ENCODE measurements around the gene RGS11.
A peak's percentile ranks its signal among the peaks of the same experiment; 100 is the strongest.
"Not testable (repeated sequence)": the region's sequence is repeated elsewhere in the genome, so short reads cannot be mapped to it uniquely, and the experiment has no call there.

Gene RGS11

DNA sequence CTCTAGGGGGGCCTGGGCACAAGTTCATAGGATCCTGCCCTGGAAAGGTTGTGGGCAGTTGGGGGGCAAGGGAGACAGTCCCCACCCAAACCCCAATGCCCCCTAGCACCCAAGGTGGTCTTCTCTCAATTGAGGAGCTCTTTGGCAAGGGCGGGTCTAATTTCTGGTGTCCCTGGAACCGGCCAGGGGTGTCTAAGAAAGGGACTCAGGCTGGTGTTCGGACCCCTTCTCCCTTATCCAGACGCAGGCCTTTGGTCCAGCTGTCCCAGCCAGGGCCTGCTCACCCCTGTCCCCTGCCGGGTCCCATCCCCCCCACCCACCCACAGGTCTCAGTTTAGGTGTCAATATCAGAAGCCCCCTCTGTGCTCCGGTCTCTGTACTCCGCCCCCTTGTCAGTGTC is 3.8 kb upstream of the RGS11 start:
- DNase-seq: no peak

- DNase-seq: no peak
Observed at GRCh38 chr16:278863-279366, 3.2 kb upstream of the RGS11 start.

DNA sequence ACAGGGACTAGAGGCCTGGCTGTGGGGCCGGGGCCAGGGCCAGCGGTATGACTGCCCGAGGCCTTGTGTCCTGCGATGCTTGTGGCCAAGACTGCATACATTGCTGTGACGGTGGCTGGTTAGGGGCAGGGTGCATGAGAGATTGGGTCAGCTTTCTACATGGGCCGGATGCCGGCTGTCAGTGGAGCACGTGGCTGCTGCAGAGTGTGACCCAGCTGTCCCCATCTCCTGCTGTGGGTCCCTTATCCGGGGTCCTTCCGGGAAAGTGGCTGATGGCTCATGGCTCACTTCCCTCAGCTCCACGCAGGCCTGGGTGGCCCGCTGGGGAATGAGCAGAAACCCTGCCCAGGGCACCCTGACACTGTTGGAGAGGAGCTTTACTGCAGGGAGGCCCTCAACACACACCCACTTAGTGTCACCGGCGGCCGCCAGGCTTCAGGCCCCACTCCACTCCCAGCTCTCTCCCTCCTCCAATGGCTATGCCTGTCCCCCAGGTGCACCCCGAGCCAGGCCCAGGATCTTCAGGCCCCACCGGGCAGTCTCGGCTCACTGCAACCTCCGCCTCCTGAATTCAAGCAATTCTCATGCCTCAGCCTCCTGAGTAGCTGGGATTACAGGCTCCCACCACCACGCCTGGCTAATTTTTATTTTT is 808 bp upstream of the RGS11 start:
- no peak for DNase-seq

- DNase-seq: peak; percentile 37
Observed at GRCh38 chr16:275041-275641, 603 bp downstream of the RGS11 start.

GRCh38 chr16:273547-274421 is 2.0 kb downstream of the RGS11 start:
- no peak for DNase-seq

DNA sequence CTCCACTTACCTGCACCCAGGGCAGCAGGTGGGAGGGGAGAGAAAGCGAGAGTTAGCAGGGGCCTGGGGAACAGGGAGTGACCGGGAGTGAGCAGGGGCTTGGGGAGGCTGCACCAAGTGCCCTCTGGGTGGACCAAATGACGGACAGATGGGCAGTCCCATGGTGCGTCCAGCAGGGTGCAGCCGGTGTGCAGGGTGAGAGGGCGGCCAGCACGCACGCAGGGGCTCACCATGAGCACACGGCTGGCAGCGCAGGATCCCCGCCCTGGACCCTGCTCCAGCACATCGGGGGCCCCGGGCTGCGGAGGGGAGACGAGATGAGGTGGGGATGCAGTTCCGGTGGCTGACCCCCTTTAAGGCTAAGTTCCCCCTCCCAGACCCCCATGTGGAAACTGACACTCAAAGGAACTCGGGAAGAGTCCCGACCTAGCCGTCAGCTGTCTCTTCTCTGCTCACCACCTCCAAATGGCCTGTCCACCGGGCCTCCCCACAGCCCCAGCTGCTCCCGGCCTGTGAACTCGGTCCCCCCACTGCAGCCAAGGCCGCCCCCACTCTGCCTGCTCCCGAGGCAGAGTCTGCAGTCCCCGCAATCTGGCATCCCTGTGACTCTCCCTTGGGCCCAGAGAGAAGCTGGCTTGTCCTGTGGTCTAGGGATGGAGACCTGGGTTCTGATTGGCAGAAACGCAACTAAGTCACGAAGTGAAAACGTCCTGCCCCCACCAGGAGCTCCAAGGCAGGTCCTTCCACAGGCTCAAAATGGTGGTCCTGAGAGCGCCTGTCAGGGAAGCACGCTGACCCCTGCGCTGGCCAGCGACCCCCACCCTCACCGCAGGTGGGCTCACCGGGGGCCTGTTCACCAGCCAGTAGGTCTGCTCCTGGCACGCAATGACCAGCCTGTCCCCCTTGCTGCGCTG is 2.9 kb downstream of the RGS11 start:
- DNase-seq: no peak

DNA sequence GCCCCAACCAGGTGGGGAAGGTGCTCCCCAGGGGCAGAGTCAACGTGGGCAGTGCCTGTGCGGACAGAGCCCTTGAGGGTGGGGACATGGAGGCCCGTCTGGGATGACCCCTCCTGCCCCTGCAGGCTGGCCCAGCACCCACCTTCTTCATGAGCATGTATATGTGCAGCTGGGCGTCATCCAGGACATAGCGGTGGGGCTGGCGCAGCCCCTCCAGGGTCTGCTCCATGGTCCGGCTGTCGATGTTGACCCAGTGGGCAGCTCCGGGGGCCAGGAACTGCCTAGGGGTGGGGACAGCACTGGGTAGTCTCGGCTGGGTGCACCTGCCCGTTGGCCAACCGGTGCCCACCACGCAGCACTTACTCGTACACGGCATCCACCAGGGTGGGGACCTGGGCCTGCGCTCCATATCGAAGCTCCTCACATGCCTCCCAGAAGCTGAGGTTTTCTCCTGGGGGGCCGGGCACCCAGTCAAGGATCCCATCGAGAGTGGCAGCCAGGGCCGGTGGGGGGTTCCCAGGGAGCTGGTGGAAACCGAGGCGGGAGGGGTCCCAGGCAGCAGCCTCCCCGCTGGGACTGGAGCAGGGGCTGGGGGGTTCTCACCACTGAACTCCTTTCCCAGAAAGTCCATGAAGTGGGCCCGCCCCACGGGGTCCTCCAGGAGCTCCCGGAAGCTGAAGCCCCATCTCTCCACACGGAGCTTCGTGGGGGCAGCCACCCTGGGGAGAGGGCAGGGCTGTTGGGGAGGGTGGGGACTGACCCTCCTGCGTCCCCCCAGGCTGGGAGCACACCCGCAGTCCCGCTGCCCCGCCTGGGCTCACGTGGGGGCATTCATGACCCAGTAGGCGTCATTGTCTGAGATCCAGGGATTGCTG is 5.1 kb downstream of the RGS11 start:
- no peak for DNase-seq

GRCh38 chr16:269061-269796 is 6.5 kb downstream of the RGS11 start:
- DNase-seq: no peak

- no peak for DNase-seq
Observed at GRCh38 chr16:268141-269053, 7.3 kb downstream of the RGS11 start.

DNA sequence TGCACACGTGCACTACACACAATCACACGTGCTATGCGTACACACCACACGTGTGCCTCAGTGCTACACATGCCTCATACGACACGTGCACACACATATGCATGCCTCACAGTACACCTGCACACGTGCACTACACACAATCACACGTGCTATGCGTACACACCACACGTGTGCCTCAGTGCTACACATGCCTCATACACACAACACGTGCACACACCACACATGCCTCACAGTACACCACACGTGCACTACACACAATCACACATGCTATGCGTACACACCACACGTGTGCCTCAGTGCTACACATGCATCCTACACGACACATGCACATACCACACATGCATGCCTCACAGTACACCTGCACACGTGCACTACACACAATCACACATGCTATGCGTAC is 8.2 kb downstream of the RGS11 start:
- DNase-seq: not testable (repeated sequence)

GRCh38 chr16:266258-267164 is 9.2 kb downstream of the RGS11 start:
- DNase-seq: no peak

DNA sequence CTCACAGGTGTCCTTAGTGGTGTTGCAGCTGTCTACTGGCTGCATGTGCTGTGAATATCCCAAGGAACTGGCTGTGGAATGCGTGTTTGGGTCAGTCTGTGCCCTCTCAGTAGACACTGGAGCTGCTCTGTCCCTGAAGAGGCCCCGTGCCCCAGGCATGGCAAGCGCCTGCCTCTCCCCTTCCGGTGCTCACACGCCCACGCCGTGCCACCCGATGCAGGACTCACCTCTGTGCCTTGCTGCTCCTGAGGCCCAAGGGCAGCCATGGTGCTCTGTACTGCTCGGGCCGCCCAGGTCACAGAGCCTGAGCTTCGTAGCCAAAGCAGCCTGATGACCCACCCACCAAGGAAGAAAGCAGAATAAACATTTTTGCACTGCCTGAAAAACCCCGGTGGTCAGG is 10.0 kb downstream of the RGS11 start:
- DNase-seq: no peak

GRCh38 chr16:265002-265529 is 10.7 kb downstream of the RGS11 start:
- DNase-seq: no peak

- DNase-seq: no peak
Observed at GRCh38 chr16:264440-264951, 11.2 kb downstream of the RGS11 start.

GRCh38 chr16:263944-264343 is 11.8 kb downstream of the RGS11 start:
- DNase-seq: no peak

DNA sequence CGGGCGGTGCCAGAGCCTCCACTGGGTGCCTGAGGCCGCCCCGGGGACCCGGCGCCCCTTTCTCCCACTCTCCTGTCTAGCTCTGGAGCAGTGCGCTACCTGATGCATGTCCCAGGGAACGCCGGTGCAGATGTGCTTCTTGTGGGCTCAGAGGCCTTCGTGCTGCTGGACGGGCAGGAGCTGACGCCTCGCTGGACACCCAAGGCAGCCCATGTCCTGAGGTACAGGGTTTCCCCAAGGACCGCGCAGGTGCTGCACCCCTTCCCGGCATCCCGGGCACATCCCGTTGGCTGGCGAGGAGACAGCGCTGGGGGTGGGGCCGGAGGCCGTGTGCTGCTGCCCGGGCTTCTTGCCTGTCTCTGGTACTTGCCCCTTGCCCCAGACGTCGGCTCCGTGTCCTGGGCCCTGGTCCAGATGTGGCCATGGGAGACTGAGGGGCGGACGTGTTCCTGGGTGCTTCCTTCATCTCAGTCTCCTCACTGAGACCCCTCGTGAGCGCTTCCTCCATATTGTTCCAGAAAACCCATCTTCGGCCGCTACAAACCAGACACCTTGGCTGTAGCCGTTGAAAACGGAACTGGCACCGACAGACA is 12.5 kb downstream of the RGS11 start:
- DNase-seq: no peak

- no peak for DNase-seq
Observed at GRCh38 chr16:262121-262745, 13.5 kb downstream of the RGS11 start.

Measured in activated T-cell treated with anti-CD3 and anti-CD28 coated beads, Interleukin-2, amount 50 U/mL, for 1 hour (primary cell).